GM12872 (cell line): ENCODE results near the gene ADAM17.
A peak's percentile ranks its signal among the peaks of the same experiment; 100 is the strongest.

Source experiments
- TF ChIP-seq, protein P1 (sequence below): IDR thresholded peaks from 3 replicates; pipeline ENCODE4 v1.5.1; 2011; ENCODE audit warnings: low read depth, mild to moderate bottlenecking, low read length, moderate library complexity; ENCODE audit not compliant: insufficient read depth

Gene ADAM17

GRCh38 chr2:9488583-9489547 lies 66.8 kb downstream of the ADAM17 start:
- TF ChIP-seq, protein P1, sequence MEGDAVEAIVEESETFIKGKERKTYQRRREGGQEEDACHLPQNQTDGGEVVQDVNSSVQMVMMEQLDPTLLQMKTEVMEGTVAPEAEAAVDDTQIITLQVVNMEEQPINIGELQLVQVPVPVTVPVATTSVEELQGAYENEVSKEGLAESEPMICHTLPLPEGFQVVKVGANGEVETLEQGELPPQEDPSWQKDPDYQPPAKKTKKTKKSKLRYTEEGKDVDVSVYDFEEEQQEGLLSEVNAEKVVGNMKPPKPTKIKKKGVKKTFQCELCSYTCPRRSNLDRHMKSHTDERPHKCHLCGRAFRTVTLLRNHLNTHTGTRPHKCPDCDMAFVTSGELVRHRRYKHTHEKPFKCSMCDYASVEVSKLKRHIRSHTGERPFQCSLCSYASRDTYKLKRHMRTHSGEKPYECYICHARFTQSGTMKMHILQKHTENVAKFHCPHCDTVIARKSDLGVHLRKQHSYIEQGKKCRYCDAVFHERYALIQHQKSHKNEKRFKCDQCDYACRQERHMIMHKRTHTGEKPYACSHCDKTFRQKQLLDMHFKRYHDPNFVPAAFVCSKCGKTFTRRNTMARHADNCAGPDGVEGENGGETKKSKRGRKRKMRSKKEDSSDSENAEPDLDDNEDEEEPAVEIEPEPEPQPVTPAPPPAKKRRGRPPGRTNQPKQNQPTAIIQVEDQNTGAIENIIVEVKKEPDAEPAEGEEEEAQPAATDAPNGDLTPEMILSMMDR: no peak

DNA sequence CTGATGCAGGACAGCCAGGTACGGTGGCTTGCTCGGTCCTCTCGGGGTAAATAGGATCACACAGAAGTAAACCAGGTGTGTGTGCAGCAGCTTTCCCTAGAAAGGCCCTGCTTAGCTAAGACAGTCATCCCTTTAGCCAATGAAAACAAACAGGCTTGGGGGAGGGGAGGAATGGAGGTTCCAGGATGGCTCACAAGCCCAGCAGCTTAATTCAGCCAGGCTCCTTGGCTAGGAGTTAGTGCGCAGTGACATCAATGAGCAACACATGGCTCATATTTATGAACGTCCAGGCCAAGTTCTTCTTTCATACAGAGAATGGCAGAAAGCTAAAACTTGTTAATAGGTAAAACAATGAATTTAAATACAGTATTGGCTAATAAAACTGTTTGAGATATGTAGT lies 71.1 kb downstream of the ADAM17 start:
- TF ChIP-seq, protein P1: no peak

GRCh38 chr2:9483107-9483506 lies 72.5 kb downstream of the ADAM17 start:
- TF ChIP-seq, protein P1: no peak

- TF ChIP-seq, protein P1: no peak
These were observed 75.5 kb downstream of the ADAM17 start for GRCh38 chr2:9480157-9480556.

DNA sequence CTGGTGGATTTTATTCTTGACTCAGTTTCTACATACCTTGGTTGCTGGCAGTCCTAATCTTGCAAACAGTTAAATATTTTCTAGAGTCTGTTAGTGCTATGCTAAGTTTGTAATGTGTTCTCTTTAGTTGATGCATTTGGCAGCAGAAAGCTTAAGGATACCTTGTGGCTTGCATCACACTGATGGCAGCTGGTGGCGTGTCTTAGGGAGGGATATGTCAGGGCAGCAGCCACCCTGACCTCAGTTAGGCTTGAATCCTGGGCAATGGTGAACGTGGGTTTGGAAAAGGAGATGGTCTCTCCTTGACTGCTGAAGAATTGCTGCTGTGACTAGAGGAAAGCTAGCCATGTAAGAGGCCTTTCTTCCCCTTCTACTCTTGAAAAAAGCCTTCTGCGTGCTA lies 77.1 kb downstream of the ADAM17 start:
- TF ChIP-seq, protein P1: no peak

DNA sequence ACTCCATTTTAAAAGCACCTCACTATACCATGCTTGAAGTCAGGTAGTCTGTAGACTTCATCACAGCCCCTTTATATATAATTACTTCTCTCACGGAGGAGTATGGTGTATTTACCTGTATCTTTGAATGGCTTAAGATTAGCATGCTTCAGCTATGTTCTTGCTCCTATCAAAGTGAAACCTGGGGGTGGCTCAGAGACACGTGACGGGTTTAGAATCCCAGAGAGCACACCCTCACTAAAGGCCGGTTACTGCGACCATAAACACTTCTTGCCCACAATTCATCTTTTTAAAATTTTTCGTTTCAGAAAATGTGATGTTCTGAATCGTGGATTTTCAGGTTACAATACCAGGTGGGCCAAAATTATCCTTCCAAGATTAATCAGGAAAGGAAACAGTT lies 77.7 kb downstream of the ADAM17 start:
- TF ChIP-seq, protein P1: no peak

DNA sequence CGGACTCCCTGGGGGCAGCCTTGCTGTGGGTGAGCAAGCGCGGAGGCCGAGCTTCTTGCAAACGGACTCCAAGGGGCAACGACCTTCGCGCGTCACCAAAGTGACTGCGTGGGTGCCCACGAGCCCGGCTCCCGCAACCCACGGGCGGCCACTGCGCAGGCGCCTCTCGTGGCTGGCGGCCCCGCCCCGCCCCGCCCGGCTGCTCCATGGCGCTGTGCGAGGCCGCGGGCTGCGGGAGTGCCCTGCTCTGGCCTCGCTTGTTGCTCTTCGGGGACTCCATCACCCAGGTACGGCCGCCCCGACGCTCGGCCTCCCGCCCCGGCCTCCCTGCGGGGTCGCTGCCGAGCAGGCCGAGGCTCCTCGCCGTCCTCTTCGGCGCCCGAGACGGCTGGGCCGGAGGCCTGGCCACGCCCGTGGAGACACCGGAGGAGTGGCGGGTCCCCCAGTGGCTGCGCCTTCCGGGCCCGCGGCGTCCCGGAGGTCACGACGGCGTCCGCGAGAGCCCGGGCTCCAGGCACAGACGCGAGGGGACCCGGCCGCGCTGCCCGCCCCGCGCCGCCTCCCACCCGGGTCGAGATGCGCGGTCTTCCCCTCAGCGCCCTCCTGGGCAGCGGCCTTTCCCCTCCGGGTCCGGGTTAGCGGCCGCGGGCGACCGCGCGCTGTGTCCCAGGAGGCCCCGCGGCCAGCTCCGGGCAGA lies 81.1 kb downstream of the ADAM17 start, which contains the start of gene IAH1:
Gene IAH1, plus strand, starts transcription at position 191 of the 697 bp plus-strand sequence. Its CDS starts 16 bp downstream, at position 207.
- TF ChIP-seq, protein P1: 0 out of 3 replicates have a peak, but pooled peaks have one; percentile 0
